HG03097 (cell line): Measurements from ENCODE around the gene YIPF1.
A peak's percentile ranks its signal among the peaks of the same experiment; 100 is the strongest.

Experiments
- ATAC-seq: cut with Tn5 transposase; IDR thresholded peaks from one replicate; pipeline ENCODE4 v1.9.1; 2021; ENCODE audit not compliant: unreplicated experiment, low FRiP score

Gene YIPF1

DNA sequence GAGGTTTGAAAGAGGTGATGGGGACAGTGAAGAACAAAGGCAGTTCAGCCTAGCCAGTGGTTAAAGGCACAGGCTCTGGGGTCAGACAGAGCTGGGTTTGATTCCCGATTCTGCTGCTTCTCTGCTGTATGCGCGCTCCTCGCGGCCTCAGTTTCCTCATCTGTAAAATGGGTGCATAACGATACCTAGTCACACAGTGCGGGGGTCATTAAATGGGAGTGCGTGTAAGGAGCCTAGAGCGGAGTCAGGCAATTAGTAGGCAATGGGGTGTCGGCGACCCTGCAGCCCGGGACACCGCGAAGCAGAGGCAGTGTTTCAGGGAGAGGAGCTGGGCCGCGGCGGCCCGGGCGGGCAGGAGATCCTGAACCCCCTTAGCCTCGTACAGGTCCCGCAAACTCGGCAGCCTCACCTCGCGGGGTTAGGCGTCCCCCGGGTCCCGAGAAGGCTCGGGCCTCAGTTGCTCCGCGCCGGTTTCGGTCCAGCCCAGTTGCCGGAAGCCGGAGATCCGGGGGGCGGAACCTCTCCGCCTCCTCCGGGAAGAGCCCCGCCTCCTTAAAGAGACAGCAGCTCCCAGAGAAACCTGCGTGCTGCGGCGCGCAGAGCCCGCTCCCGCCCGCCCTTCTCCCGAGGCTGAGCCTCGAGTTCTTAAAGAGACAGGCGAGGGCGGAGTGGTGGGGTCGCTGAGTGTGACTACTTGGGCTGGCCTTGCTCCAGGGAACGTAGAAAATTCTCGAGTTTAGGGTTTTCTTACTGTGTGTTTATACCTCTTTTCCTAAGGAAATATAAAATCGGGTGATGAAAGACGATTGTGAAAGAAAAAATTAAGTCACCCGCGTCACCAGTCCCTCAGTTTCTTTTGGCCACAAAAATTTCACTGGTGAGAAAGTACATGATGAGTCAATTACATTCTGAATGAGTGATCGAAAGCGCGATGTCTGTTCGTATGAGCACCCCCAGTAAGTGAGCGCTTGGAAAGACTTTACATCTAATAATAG lies at the start of gene YIPF1:
Gene YIPF1 (minus strand): TSS at position 494 of the 995 bp plus-strand sequence. CDS start 860 bp downstream, outside the sequence.
- ATAC-seq: peak; percentile 87

DNA sequence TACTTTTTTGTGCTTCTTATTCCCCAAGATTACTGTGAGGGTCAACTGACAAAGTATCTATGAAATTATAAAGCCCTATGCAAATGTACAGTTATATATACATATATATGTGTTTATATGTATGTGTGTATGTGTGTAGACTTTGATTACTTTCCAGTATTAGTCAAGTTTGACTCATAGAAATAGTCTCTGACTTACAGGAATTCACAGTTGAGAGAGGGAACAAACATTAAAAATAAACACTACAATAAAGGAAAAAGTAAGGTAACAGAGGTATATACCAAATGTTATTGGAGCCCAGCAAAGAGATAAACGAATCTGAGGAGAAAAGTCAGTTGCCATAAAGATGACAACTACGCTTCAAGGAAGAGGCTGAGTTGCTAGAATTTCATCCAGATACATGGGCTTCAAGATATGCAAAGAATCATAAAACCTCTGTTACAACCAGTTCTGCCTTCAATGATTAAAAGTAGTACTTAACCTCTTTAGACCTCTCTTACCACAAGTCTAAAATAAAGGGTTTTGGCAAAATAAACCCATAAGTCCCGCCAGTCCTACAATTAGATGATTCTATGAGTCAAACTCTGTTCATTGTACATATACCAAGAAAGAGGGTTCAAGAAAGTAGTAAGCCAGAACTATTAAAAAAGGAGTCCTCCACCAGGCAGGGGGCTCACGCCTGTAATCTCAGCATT lies 48.7 kb upstream of the YIPF1 start:
- no peak for ATAC-seq

DNA sequence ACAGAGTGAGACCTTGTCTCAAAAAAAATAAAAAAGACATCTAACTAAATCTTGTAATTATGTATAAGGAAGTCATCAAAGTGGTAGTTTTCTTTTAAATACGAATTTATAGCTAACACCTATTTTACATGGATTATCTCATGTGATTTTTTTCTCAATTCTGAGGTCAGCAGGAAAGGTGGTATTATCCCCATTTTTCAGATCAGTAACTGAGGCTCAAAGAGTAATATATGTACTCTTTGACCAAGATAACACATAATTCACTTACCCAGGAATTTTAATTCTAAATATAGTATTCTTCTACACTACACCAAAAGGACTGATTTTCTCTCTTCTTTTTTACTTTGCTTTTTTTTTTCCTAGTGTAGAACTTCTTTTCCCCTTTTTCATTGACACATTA lies 46.8 kb upstream of the YIPF1 start:
- no peak for ATAC-seq

DNA sequence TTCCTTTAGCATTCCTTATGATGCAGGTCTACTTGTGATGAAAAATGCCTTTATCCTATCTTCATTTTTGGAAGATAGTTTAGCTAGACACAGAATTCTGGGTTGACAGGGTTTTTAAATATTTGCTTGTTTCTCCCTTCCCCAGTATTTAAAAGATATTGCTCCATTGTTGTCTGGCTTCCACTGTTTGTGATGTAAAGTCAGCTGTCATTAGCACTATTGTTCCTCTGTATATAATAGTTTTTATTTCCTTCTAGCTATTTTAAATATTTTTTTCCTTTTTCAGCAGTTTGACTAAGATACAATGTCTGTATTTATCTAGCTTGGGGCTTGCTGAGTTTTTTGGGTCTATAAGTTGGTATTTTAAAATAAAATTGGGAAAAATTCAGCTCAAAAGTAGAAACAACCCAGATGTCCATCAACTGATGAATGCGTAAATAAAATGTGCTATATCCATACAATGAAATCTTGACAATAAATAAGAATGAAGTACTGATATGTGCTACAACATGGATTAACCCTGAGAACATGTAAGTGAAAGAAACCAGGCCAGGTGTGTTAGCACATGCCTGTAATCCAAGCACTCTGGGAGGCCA lies 44.7 kb upstream of the YIPF1 start:
- no peak for ATAC-seq

DNA sequence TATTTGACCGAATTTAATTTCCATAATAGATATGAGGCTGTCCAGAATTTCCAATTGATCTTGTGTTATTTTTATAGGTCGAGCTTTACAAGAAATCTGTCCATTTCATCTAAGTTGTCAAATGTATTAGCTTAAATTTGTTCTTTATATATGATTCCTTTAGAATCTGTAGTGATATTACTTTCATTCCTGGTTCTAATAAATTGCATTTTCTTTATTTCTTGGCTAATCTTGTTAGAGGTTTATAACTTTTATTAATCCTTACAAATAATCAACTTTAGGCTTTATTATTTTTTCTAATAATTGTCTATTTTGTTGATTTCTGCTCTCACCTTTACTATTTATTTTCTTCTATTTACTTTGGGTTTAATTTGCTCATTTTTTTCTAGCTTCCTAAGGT lies 41.9 kb upstream of the YIPF1 start:
- ATAC-seq: no peak

DNA sequence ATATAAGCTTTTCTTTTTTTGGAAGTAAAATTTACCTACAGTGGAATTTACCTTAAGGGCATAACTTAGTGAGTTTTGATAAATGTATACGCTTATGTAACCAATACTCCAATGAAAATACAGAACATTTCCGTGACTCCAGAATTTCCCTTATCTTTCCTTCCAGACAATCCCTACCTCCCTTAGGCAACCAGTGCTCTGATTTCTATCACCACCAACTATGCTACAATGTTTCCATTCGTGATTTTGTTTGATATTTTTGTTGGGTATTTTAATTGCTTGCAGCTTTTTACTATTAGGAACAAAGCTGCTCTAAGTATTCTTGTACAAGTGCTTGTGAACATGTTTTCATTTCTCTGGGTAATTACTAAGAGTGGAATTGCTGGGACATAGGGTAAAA lies 41.3 kb upstream of the YIPF1 start:
- ATAC-seq: no peak

DNA sequence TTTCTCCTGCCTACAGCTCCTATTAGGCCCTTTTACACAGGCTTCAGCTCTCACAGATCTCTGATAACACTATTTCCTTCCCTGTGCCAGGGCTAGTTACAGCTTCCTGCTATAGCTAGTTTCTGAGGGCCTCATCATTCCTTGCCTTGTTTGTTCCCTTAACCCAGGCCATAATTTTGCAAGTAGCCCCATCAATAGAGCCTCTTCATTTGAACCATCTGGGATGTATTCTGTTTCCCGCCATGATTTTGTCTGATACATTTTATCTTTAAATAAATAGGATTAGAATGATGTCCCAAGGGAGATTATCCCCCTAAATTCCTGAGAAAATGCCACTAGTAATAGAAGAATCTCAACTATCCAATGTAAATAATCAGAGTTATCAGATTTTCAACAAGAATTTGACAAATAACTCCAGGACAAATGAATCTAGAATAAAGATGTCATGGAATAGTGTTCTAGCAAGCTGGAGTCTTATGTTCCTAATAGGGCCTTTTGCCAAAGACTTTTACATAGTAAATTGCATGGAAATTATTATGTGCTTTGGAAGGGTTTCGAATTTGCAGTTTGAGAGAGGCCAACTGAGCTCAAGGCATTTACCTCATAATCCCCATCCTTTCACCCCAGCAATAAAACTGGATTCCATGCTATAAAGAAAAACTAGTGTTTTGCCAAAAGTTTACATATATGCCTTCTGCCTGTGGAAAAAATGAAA lies 39.8 kb upstream of the YIPF1 start:
- ATAC-seq: no peak

DNA sequence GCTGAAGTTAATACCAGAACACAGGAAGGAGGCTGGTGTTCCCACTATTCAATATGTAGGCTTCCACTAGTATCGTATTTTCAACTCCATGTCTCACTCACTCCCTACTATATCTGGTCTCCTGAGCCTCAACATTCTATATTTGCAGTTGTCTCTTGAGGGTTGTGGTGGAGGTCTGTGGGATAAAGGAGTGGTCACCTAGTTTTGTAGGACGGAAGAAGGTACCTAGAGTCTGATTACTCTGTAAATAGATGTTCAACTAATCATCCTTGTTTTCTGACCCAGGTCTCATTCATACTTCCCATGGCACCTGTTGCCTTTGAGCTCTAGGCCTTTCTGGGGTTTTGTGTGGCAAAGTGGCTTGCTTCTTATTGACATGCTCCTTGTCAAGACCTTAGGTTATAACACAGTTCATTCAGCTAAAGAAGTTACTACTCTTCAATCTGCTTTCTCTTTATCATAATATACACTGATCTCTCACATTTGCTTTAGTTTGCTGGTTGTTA lies 37.8 kb upstream of the YIPF1 start:
- ATAC-seq: no peak

DNA sequence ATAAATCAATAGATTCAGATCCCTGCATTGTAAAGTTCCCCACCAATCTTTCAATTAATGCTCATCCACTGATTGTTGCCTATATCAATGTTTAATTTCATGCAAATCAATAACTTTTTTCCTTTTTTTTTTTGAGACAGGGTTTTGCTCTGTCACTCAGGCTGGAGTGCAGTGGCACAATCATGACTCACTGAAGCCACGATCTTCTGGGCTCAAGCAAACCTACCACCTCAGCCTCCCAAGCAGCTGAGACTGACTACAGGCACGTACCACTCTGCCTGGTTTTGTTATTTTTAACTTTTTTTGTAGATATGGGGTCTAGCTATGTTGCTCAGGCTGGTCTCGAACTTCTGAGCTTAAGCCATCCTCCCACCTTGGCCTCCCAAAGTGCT lies 30.1 kb upstream of the YIPF1 start:
- no peak for ATAC-seq

DNA sequence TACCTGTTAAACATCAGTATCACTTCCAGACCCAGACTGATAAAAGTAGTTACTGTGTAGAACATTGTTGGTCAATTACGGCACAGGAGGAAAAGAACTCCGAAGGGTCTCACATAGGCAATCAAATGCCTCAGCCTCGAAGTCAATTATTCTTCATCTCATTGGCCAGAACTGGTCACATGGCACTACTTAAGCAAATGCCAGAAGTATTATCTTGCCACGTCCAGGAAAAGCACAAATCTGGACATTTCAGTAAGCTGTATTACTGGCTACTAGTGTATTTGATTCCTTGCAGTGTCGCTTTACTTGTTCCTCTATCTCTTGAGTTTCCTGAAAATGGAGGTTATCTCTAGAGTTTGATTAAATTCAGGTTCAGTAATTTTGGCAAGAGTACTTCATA lies 28.7 kb upstream of the YIPF1 start:
- no peak for ATAC-seq

DNA sequence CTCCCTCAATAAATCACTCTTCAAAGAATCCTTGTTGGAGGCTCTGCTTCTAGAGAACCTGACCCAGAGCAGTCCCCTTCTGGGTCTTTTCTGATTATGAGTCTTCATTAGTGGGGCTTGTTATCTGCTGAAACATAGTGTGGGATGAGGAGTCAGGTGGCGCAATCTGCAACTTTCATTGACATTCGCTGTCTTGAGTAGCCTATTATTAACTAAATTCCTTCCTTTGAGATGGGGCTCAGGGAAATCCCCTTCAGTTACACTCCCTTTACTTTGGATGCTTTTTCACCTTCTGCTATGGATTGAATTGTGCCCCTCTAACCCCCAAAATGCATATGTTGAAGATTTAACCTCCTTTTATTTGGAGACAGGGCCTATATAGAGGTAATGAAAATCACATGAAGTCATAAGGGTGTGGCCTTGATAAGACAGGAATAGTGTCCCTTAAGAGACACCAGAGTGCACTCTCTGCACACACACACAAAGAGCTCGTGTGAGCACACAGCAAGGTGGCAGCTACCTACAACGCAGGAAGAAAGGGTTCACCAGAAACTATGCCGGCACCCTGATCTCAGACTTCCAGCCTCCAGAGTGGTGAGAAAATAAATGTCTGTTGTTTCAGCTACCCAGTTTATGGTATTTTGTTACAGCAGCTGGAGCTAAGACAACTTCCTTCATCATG lies 23.9 kb upstream of the YIPF1 start:
- no peak for ATAC-seq

DNA sequence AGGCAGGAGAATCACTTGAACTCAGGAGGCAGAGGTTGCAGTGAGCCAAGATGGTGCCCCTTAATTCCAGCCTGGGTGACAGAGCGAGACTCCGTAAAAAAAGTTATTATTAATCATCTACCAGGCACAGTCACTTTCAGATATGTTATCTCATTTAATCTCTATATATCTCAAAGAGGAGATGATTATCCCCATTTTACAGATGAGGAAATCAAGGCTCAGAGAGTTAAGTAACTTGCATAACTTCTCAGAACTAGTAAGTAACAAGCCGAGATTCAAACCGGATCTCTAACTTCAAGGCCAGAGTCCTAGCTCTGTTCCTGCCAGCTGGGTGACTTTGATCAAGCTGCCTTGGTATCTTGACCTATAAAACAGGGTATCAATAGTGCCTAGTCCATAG lies 21.8 kb upstream of the YIPF1 start:
- no peak for ATAC-seq

DNA sequence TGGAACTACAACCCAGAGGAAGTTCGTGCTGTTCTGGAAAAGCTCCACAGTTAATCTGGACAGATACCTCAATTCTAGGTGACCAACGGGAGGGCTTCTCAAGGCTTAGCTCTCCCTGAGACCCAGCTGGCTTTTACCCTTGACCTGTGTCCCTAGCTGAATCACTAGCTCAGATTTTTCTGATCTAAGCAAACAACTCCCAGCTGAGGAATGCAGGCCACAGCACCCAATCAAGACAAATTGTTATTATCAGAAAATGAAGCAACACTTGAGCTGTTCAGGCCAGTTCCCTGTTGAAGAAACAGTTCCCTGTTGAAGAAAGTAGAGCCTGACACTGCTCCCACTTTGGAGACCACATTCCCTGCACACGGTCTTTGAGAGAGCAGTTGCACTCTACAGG lies 20.3 kb upstream of the YIPF1 start:
- ATAC-seq: no peak

DNA sequence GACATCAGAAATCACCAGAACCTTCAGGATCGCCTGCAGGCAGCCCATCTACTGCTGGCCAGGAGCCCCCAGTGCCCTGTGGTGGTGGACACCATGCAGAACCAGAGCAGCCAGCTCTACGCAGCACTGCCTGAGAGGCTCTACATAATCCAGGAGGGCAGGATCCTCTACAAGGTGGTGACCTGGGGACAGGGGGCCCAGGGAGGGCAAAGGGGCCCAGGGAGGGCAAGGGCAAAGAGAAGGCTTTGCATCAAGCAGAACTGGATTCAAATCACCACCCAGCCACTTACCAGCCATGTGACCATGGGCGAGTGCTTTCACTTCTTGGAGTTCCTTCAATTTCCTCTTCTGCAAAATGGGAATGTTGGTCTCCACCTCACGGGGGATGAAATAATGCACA lies 16.5 kb upstream of the YIPF1 start:
- ATAC-seq: no peak

DNA sequence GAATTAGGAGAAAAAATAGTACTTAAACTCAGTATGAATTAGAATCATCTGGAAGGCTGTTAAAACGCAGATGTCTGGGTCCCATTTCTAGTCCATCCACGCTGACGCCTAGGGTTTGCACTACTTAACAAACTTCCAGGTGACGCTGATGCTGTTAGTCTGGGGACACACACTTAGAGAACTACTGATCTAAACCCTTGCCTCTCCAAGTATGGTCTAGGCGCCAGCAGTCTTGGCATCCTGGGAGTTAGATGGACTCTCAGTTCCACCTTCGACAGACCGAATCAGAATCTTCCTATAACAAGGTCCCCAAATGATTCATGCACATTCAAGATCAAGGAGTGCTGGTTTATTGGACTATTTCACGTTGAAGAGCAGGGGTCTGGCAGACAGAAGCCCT lies 15.9 kb upstream of the YIPF1 start:
- no peak for ATAC-seq

DNA sequence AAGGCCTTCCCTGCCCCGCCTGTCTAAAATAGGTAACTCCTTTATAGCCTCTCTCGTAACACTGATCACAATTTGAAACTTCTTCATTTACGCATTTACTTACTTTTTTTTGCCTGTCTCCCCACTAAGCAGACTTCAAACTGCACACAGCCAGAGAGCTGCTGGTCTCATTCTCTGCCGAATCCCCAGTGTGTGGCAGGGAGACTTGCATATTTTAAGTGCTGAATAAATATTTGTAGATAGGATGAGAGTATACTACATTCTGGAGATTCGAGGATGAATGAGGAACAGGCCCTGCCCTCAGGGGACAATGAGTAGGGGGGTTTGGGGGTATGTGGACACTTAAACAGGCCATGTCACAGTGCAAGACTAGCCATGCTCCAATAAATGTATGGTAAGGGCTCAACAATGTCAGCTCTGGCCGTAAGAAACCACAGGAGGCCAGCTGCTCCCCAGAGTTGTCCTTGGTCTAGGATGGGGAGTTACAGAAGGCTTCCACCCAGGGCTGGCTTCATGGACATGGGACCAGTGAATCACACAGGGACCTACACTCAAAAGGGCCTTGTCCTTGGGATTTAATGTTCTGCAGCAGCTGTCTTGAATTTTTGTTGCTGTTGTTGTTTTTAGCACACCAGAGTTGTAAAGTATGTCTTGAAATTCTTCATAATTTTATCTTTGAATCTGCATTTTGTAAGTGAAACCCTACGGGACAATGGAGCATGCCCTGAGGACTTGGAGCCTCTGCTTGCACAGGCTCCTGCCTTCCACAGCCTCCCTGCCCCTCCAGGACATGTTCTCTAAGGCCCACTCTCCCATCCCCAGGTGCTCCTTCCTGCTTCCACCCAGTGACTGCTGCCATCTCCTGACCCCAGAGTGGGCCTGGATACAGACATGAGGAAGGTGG lies 12.9 kb upstream of the YIPF1 start:
- ATAC-seq: no peak

DNA sequence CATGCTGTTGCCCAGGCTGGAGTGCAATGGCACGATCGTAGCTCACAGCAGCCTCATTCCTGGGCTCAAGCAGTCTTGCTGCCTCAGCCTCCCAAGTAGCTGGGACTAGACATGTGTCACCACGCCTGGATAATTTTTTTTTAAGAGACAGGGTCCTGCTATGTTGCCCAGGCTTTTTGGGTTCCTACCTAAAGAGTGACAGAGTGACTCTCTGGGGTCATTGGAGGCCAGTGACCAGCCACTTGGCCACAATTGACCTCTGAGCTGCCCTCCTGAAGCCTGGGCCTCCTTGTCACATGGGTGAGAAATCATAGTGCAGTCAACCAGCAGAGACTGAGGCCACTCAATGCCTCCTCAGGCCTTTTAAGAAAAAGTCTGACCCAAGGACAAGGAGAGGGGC lies 10.1 kb upstream of the YIPF1 start:
- no peak for ATAC-seq

DNA sequence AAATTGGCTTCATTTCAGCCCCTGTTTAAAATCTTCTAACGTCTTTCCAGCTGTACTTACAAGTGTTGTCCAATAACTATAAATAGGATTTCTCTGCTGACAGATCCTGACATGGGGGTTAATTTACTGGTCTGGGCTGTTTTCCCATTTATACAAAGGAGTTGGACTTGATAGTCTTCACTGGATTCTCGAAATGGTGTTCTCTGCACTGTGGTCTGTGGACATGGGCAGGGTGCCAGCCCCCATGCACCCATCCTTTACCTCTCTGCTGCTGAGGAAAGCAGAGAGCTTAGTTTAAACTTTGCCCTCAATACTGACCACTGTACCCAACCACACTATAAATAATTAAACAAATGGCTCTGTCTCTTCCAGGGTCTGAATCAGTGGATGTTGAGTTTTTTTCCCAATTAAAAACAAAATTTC lies 9.6 kb upstream of the YIPF1 start:
- ATAC-seq: no peak

DNA sequence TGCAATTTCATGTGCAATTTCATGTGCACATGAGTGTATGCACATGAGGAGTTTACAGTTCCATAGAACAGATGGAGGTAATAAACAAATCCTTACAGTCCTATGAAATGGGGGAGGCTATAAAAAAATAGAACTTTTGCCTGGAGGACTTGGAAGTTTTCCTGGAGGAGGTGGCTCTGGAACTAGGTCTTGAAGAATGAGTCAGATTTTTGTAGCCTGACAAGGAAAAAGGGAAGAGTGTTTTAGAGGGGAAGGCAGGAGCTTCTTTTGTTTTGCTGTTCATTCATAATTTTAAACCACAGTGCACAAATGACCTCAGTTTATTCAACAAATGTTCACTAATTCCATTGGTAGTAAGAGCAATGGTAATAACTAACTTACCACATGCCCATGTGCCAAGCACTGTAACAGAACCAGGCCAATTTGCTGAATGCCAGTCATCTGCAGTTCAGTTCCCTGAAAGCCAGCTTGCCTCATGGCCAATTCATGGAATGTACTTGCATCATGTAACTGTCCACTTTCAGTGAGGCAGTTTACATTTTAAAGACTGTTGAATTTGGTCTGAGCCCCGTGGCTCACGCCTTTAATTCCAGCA lies 7.1 kb upstream of the YIPF1 start:
- ATAC-seq: no peak
